Astrocyte (in vitro differentiated cells and primary cell): Measurements from ENCODE around the gene TMEM37.

Experiments
- CTCF ChIP-seq: IDR thresholded peaks from 2 replicates; pipeline ENCODE4 v1.5.1; 2011; ENCODE audit warnings: low read depth, mild to moderate bottlenecking, inconsistent platforms, low read length, moderate library complexity; ENCODE audit not compliant: insufficient read depth
- EZH2 ChIP-seq: IDR thresholded peaks from 2 replicates; pipeline ENCODE4 v1.6.1; 2012; ENCODE audit warnings: mild to moderate bottlenecking, low read length, inconsistent platforms; ENCODE audit not compliant: insufficient read depth

GRCh38 chr2:119438726-119439284, 7.2 kb downstream of the TMEM37 start:
- no peak for TF ChIP-seq CTCF
- TF ChIP-seq EZH2, result no peak
